ENCODE measurements around the gene KLRF1. TPM values are rescaled to one million over a fixed set of nuclear protein-coding genes. Genes with fewer than 3 reads are reported as not detected.

Gene KLRF1
- total RNA-seq (1 to 10 TPM in 2 of 4 donors, not detected in 2; 2.1 to 2.2 TPM), polyA plus RNA-seq (1 to 10 TPM in 1 of 3 donors, under 1 TPM in 1, not detected in 1; 0.35 to 1.2 TPM)

GRCh38 chr12:9827209-9827888, at the start of gene KLRF1:
KLRF1 (plus strand) TSS chr12:9827481; CDS start chr12:9827545, 64 bp downstream.
- Histone ChIP-seq H3K36me3 (no peaks in the 10 kb centered on the region), H3K4me1 (no peaks in the 10 kb centered on the region), H3K9me3 (no peaks in the 10 kb centered on the region), H3K27ac (no peak within 1 kb of the TSS), H3K4me3 (no peak within 1 kb of the TSS), H3K27me3 (no peaks in the 10 kb centered on the region)
- TF ChIP-seq EP300 (IDR thresholded peaks at IDR 0.05): no peak
- no peak for TF ChIP-seq POLR2AphosphoS5 (IDR thresholded peaks at IDR 0.05)
- TF ChIP-seq CTCF (IDR thresholded peaks at IDR 0.05): no peak
- TF ChIP-seq POLR2A (IDR thresholded peaks at IDR 0.05): no peak
- intact Hi-C loops (cut with DNase I): no loop called here
- DNase-seq: no peak
- WGBS, 2 donors: 86 to 87% methylated on average over 3 of the region's 3 CpGs

GRCh38 chr12:9779209-9779608, 48.1 kb upstream of the KLRF1 start:
- Histone ChIP-seq H3K27me3 (no peaks in the 10 kb centered on the region), H3K9me3 (no peaks in the 10 kb centered on the region), H3K4me1 (no peaks in the 10 kb centered on the region), H3K36me3 (no peaks in the 10 kb centered on the region), H3K4me3 (no peak overlapping the region), H3K27ac (no peak overlapping the region)
- no peak for TF ChIP-seq POLR2A (IDR thresholded peaks at IDR 0.05)
- TF ChIP-seq CTCF (IDR thresholded peaks at IDR 0.05): no peak
- TF ChIP-seq EP300 (IDR thresholded peaks at IDR 0.05): no peak
- no peak for TF ChIP-seq POLR2AphosphoS5 (IDR thresholded peaks at IDR 0.05)
- intact Hi-C loops (cut with DNase I): no loop called here
- no peak for DNase-seq
- WGBS, 2 donors: 60 to 67% methylated on average over 4 of the region's 4 CpGs

- Histone ChIP-seq H3K4me1 (no peaks in the 10 kb centered on the region), H3K4me3 (no peak overlapping the region), H3K27me3 (no peaks in the 10 kb centered on the region), H3K36me3 (no peaks in the 10 kb centered on the region), H3K9me3 (no peaks in the 10 kb centered on the region), H3K27ac (no peak overlapping the region)
- TF ChIP-seq POLR2AphosphoS5 (IDR thresholded peaks at IDR 0.05) (no peak), CTCF (IDR thresholded peaks at IDR 0.05) (no peak), EP300 (IDR thresholded peaks at IDR 0.05) (no peak), POLR2A (IDR thresholded peaks at IDR 0.05) (no peak)
- WGBS, 2 donors: 74 to 84% methylated on average over 2 of the region's 2 CpGs
- no peak for DNase-seq
- intact Hi-C loops (cut with DNase I): no loop called here
Observed at GRCh38 chr12:9781360-9781759, 45.9 kb upstream of the KLRF1 start.

GRCh38 chr12:9782547-9783382, 44.5 kb upstream of the KLRF1 start:
- 83 to 85% methylated on average over 7 of the region's 7 CpGs for WGBS, 2 donors
- Histone ChIP-seq H3K27ac (no peak overlapping the region), H3K4me3 (no peak overlapping the region), H3K36me3 (no peaks in the 10 kb centered on the region), H3K4me1 (no peaks in the 10 kb centered on the region), H3K9me3 (no peaks in the 10 kb centered on the region), H3K27me3 (no peaks in the 10 kb centered on the region)
- intact Hi-C loops (cut with DNase I): no loop called here
- TF ChIP-seq CTCF (IDR thresholded peaks at IDR 0.05) (no peak), EP300 (IDR thresholded peaks at IDR 0.05) (no peak), POLR2A (IDR thresholded peaks at IDR 0.05) (no peak), POLR2AphosphoS5 (IDR thresholded peaks at IDR 0.05) (no peak)
- DNase-seq: no peak

Data from sigmoid colon (tissue), 7 donors.